K562 (cell line): ENCODE results near the gene ETHE1. TPM values are rescaled to one million over a fixed set of nuclear protein-coding genes. Genes with fewer than 3 reads are reported as not detected.
A peak's percentile ranks its signal among the peaks of the same experiment; 100 is the strongest.

Experiments
- BCOR ChIP-seq: fragments of 450-650 bp; IDR thresholded peaks from 2 replicates; pipeline ENCODE4 v1.6.1; 2016
- CBX5 ChIP-seq: IDR thresholded peaks from 2 replicates; pipeline ENCODE4 v1.6.1; 2014; ENCODE audit warnings: low read depth, borderline replicate concordance
- CHD7 ChIP-seq: fragments of 200-600 bp; sonication (generic); IDR thresholded peaks from one replicate; pipeline ENCODE4 v1.6.1; 2012; ENCODE audit warnings: mild to moderate bottlenecking, low read depth, low read length, inconsistent platforms
- CREB3L1 ChIP-seq: fragments of 450-650 bp; IDR thresholded peaks from 2 replicates; pipeline ENCODE4 v1.6.1; 2014; ENCODE audit warnings: low read depth, mild to moderate bottlenecking, moderate library complexity, borderline replicate concordance
- ESRRA ChIP-seq: fragments of 450-650 bp; IDR thresholded peaks from 2 replicates; pipeline ENCODE4 v1.6.1; 2014; ENCODE audit warnings: low read depth, mild to moderate bottlenecking, moderate library complexity, borderline replicate concordance
- ETS2 ChIP-seq: IDR thresholded peaks from 2 replicates; pipeline ENCODE4 v1.6.1; 2016; ENCODE audit warnings: borderline replicate concordance, missing genetic modification characterization, mild to moderate bottlenecking, moderate library complexity, missing compliant biosample characterization; ENCODE audit not compliant: poor library complexity, severe bottlenecking
- KDM1A ChIP-seq, 2 experiments: fragments of 450-650 bp; IDR thresholded peaks; 2 replicates each; pipeline ENCODE4 v1.6.1; 2016; ENCODE audit warnings: mild to moderate bottlenecking in 2 of 2
- MTF1 ChIP-seq: fragments of 250-450 bp; sonication (Bioruptor Pico); IDR thresholded peaks from 2 replicates; pipeline ENCODE4 v1.9.0; 2021; ENCODE audit warnings: moderate library complexity, mild to moderate bottlenecking, inconsistent platforms, borderline replicate concordance
- PCBP1 ChIP-seq: fragments of 200-400 bp; formaldehyde crosslinking; IDR thresholded peaks from 2 replicates; pipeline ENCODE4 v1.6.1; 2018; ENCODE audit warnings: mild to moderate bottlenecking, low read depth, low read length; ENCODE audit not compliant: poor library complexity, severe bottlenecking
- ZBTB5 ChIP-seq: fragments of 450-650 bp; IDR thresholded peaks from 2 replicates; pipeline ENCODE4 v1.6.1; 2017; ENCODE audit warnings: antibody characterized with exemption
- ZNF184 ChIP-seq: sonication (generic); formaldehyde crosslinking; IDR thresholded peaks from 2 replicates; pipeline ENCODE4 v1.5.0; 2020; ENCODE audit warnings: missing genetic modification reagents
- ZNF217 ChIP-seq: sonication (generic); formaldehyde crosslinking; IDR thresholded peaks from 2 replicates; pipeline ENCODE4 v1.8.0; 2022; ENCODE audit warnings: mild to moderate bottlenecking, missing genetic modification reagents
- polyA plus RNA-seq, 8 experiments: library from polyadenylated mRNA; depleted of rRNA in 4 of 8; stranded (reverse) in 5 of 8; unstranded in 3 of 8; fragments of >200 nt; fragmentation: Nextera tagmentation in 2 of 8; fragmentation: Illumina TruSeq in 1 of 8; extraction: Ambion mirVana in 2 of 8; extraction: Trizol in 1 of 8; gene quantifications; 2 replicates each; pipeline versions ENCODE4 v1.2.1 to v1.2.3, GENCODE V29; 2011 to 2014; ENCODE audit warnings: inconsistent platforms in 1 of 8, missing spikeins in 1 of 8
- total RNA-seq, 7 experiments: library from RNA; depleted of rRNA in 6 of 7; stranded (reverse); fragments of >200 nt in 6 of 7; fragmentation: Illumina TruSeq in 2 of 7; extraction: Trizol in 2 of 7; gene quantifications; 2 replicates each; pipeline versions ENCODE4 v1.2.1 to v1.2.3, GENCODE V29; 2011 to 2021; ENCODE audit warnings: low replicate concordance in 1 of 7

ETHE1 gene
- total and polyA plus RNA-seq, 9 of the 15 experiments (the other 6 are each of a cell fraction or from before 2014, with no cell fraction given), result 2.9 to 21.0 (median 10.2) TPM

GRCh38 chr19:43526884-43527859 is at the start of gene ETHE1 (continued):
- TF ChIP-seq ESRRA, result no peak
- no peak for TF ChIP-seq ETS2 (tag)
- TF ChIP-seq PCBP1, result no peak
- TF ChIP-seq ZNF217, result no peak
- no peak for TF ChIP-seq MTF1
- TF ChIP-seq BCOR, result peak; percentile 79; the same call in 1 of the 2 replicates
- no peak for TF ChIP-seq ZNF184
- no peak for TF ChIP-seq KDM1A (IDR thresholded peaks at IDR 0.05)
- no peak for TF ChIP-seq CREB3L1
- no peak for TF ChIP-seq CHD7
- no peak for TF ChIP-seq ZBTB5
- no peak for TF ChIP-seq CBX5
